Nephron progenitor cell (in vitro differentiated cells): Measurements from ENCODE around the gene ANKS6.
A peak's percentile ranks its signal among the peaks of the same experiment; 100 is the strongest.

Source experiments
- DNase-seq: peaks from one replicate; pipeline ENCODE4 v3.0.0; 2021
- H3K27ac Mint-ChIP-seq: 2 replicates; pipeline ENCODE4 v1.8.0; 2021; ENCODE audit warnings: mild to moderate bottlenecking, moderate library complexity, mixed read lengths
- H3K27me3 Mint-ChIP-seq: 2 replicates; pipeline ENCODE4 v1.8.0; 2021; ENCODE audit warnings: mild to moderate bottlenecking, low read depth, mixed read lengths; ENCODE audit not compliant: poor library complexity
- H3K36me3 Mint-ChIP-seq: 2 replicates; pipeline ENCODE4 v1.8.0; 2021; ENCODE audit warnings: low read depth, mixed read lengths
- H3K4me1 Mint-ChIP-seq: 2 replicates; pipeline ENCODE4 v1.8.0; 2021; ENCODE audit warnings: mixed read lengths
- H3K4me3 Mint-ChIP-seq: 2 replicates; pipeline ENCODE4 v1.8.0; 2021; ENCODE audit warnings: mild to moderate bottlenecking, moderate library complexity, mixed read lengths
- H3K9me3 Mint-ChIP-seq: 2 replicates; pipeline ENCODE4 v1.8.0; 2021; ENCODE audit warnings: mild to moderate bottlenecking, moderate library complexity, mixed read lengths
- TF ChIP-seq, protein P1 (sequence below): fragments of 200-600 bp; sonication (generic); IDR thresholded peaks from 2 replicates; pipeline ENCODE4 v1.5.0; 2021; ENCODE audit warnings: antibody characterized with exemption

The ANKS6 gene

DNA sequence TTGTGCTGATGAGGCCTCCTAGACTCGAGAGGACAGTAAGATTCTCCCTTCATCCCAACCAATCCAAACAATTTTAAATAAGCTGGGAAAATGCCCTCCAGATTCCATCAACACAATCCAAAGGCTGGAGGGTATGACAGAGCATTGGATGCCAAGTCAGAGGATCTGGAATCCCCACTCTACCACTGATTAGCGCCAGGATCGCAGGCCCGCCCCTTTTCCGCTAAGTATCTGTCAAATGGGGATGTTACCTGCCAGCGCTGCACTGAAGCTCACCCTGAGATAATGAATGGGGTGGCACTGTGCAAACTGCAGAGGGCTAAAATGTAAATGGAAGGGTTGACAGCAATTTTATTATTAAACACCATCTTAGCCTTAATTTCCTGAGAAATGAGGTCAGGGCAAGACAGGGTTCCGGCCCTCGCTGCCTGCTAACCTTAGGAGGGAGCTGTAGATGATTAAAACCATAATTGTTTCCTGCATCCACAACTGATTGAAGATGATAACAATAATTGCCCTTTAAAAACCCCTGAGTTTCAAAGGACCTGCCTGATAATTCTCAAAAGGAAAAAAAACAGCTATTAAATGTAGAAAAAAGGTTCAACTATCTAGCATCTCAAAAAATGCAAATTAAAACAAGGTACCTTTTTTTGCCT, 56.0 kb downstream of the ANKS6 start:
- Mint-ChIP-seq H3K4me1 (no peaks in the 10 kb centered on the region), H3K27me3 (no peaks in the 10 kb centered on the region), H3K4me3 (no peak overlapping the region), H3K9me3 (peaks cover 24% of the 10 kb centered on the region), H3K27ac (no peak overlapping the region), H3K36me3 (peaks cover 57% of the 10 kb centered on the region)
- DNase-seq, result no peak
- TF ChIP-seq, protein P1, sequence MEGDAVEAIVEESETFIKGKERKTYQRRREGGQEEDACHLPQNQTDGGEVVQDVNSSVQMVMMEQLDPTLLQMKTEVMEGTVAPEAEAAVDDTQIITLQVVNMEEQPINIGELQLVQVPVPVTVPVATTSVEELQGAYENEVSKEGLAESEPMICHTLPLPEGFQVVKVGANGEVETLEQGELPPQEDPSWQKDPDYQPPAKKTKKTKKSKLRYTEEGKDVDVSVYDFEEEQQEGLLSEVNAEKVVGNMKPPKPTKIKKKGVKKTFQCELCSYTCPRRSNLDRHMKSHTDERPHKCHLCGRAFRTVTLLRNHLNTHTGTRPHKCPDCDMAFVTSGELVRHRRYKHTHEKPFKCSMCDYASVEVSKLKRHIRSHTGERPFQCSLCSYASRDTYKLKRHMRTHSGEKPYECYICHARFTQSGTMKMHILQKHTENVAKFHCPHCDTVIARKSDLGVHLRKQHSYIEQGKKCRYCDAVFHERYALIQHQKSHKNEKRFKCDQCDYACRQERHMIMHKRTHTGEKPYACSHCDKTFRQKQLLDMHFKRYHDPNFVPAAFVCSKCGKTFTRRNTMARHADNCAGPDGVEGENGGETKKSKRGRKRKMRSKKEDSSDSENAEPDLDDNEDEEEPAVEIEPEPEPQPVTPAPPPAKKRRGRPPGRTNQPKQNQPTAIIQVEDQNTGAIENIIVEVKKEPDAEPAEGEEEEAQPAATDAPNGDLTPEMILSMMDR, result no peak

DNA sequence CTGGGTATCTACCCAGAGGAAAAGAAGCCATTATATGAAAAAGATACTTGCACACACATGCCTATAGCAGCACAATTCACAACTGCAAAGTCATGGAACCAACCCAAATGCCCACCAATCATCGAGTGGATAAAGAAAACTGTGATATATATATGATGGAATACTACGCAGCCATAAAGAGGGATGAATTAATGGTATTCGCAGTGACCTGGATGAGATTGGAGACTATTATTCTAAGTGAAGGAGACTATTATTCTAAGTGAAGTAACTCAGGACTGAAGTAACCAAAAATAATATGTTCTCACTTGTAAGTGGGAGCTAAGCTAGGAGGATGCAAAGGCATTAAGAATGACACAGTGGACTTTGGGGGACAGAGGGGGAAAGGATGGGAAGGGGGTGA, 57.6 kb downstream of the ANKS6 start:
- no peak overlapping the region for H3K4me3 Mint-ChIP-seq
- no peak overlapping the region for H3K27ac Mint-ChIP-seq
- H3K9me3 Mint-ChIP-seq, result peaks cover 24% of the 10 kb centered on the region
- H3K36me3 Mint-ChIP-seq, result peaks cover 62% of the 10 kb centered on the region
- H3K4me1 Mint-ChIP-seq, result no peaks in the 10 kb centered on the region
- no peak for DNase-seq
- H3K27me3 Mint-ChIP-seq, result no peaks in the 10 kb centered on the region
- TF ChIP-seq, protein P1, result no peak

DNA sequence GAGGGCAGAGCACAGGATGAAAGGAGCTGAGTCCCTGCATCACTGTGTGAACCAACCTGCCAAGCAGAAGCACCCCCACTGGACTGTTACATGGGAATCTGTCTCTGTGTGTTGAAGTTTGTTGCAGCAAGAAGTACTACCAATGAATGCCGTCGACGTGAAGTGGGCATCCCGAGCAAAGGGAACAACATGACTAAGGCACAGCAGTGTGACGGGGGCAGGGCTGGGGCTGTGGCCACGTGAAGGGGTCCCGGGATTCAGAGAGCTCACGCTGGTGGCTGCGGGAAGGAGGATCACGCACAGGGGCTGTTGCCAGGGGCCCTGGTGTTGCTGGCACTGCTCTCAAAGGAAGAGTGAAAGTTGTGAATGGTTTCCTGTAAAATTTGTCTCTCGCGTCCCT, 60.1 kb downstream of the ANKS6 start:
- TF ChIP-seq, protein P1, result no peak
- Mint-ChIP-seq H3K9me3 (peaks cover 24% of the 10 kb centered on the region), H3K36me3 (peaks cover 62% of the 10 kb centered on the region), H3K4me3 (no peak overlapping the region), H3K27ac (no peak overlapping the region), H3K4me1 (no peaks in the 10 kb centered on the region), H3K27me3 (no peaks in the 10 kb centered on the region)
- no peak for DNase-seq

DNA sequence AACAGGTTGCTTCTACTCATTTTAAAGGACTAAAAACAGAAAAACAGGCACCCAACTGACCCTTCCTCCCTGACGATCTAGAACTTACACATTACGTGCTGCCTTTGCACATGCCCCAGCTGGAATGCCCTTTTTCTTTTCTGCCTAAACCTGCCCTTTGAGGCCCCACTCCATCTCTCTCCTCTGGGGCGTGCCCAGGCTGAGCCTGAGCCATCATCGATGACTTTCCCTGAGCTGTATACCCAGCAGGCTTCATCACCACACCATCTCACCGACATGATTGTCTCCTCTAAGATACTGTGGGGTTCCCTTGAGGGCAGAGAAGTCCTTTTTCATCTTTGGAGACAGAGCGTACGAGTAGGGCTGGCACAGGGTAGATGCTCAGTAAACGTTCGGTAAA, 63.6 kb downstream of the ANKS6 start:
- H3K36me3 Mint-ChIP-seq, result peaks cover 39% of the 10 kb centered on the region
- DNase-seq, result no peak
- H3K4me1 Mint-ChIP-seq, result no peaks in the 10 kb centered on the region
- H3K27me3 Mint-ChIP-seq, result peaks cover 2% of the 10 kb centered on the region
- H3K9me3 Mint-ChIP-seq, result peaks cover 8% of the 10 kb centered on the region
- no peak overlapping the region for H3K4me3 Mint-ChIP-seq
- peak overlapping the region; percentile 34 for H3K27ac Mint-ChIP-seq
- TF ChIP-seq, protein P1, result no peak

DNA sequence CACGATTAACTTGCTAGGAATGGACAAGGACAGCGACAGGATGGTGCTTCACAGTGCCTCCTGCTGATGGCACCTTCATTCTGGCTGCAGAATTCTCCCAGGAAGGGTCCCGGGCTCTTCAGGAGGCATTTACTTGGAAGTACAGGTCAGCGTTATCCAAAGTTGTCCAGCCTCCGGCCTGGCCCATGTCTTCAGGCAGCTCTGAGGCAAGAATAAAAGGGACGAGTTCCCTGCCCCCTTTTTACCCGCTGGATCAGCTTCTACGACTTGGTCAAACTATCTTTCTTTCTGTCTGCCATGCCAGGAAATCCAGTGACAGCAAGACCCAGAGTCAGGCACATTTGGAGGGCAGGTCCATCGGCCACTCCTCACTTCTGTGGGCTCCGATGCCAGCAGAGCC, 64.3 kb downstream of the ANKS6 start:
- peaks cover 31% of the 10 kb centered on the region for H3K36me3 Mint-ChIP-seq
- H3K4me3 Mint-ChIP-seq, result no peak overlapping the region
- peaks cover under 1% of the 10 kb centered on the region for H3K9me3 Mint-ChIP-seq
- no peak for DNase-seq
- TF ChIP-seq, protein P1, result no peak
- peaks cover 6% of the 10 kb centered on the region for H3K27me3 Mint-ChIP-seq
- peaks cover 4% of the 10 kb centered on the region for H3K4me1 Mint-ChIP-seq
- no peak overlapping the region for H3K27ac Mint-ChIP-seq

DNA sequence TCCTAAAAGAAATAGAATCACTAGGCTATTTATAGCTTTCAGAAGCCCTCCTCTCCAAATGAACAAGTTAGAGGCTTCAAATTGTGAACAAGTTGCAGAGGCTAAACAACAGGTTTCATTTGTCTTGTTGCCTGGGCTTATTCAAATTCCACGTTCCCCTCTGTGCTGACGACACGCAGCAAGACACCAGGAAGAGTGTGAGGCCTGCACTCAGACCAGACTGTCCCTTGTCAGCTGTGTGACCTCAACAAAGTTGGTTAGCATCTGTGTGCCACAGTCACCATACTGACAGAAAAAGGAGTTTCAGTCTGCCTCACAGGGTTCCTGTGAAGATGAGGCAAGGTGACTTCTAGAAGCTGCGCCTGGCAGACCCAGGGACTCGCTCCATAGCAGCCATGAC, 65.5 kb downstream of the ANKS6 start:
- Mint-ChIP-seq H3K4me1 (peaks cover 7% of the 10 kb centered on the region), H3K27me3 (peaks cover 10% of the 10 kb centered on the region), H3K27ac (no peak overlapping the region), H3K4me3 (no peak overlapping the region), H3K36me3 (peaks cover 19% of the 10 kb centered on the region), H3K9me3 (no peaks in the 10 kb centered on the region)
- TF ChIP-seq, protein P1, result no peak
- DNase-seq, result no peak
